DND-41 (cell line): ENCODE data around the gene NEGR1.
A peak's percentile ranks its signal among the peaks of the same experiment; 100 is the strongest.

Experiments used
- ATAC-seq: fragments of 200-7000 bp; cut with Tn5 transposase; 3 replicates; pipeline ENCODE4 v1.9.1; 2021; ENCODE audit warnings: low read depth; ENCODE audit not compliant: insufficient read depth
- DNase-seq: peaks from one replicate; pipeline ENCODE4 v3.0.0-alpha.2; 2020
- H2AFZ ChIP-seq: 2 replicates; pipeline ENCODE4 v1.6.0; 2012; ENCODE audit warnings: low read depth, low read length
- H3K27ac ChIP-seq: 2 replicates; pipeline ENCODE4 v1.5.1; 2012; ENCODE audit warnings: low read length, inconsistent platforms
- H3K27me3 ChIP-seq: fragments of 200-600 bp; sonication (generic); 2 replicates; pipeline ENCODE4 v1.6.0; 2012; ENCODE audit warnings: low read length, mild to moderate bottlenecking, inconsistent platforms; ENCODE audit not compliant: insufficient read depth, poor library complexity
- H3K36me3 ChIP-seq: 2 replicates; pipeline ENCODE4 v1.5.1; 2012; ENCODE audit warnings: low read length, inconsistent platforms; ENCODE audit not compliant: insufficient read depth
- H3K4me1 ChIP-seq: 2 replicates; pipeline ENCODE4 v1.5.1; 2012; ENCODE audit warnings: mild to moderate bottlenecking, low read length; ENCODE audit not compliant: insufficient read depth
- H3K4me2 ChIP-seq: 2 replicates; pipeline ENCODE4 v1.6.0; 2012; ENCODE audit warnings: mild to moderate bottlenecking, moderate library complexity, low read length, inconsistent platforms; ENCODE audit not compliant: insufficient read depth
- H3K4me3 ChIP-seq, 2 experiments: fragments of 200-600 bp in 1 of 2; shearing (Covaris generic) in 1 of 2; 2 replicates each; pipeline ENCODE4 v1.5.1; 2012 to 2016; ENCODE audit warnings: inconsistent platforms in 2 of 2, low read length in 2 of 2, mild to moderate bottlenecking in 2 of 2, low read depth in 1 of 2, moderate library complexity in 1 of 2
- H3K79me2 ChIP-seq: 2 replicates; pipeline ENCODE4 v1.6.0; 2012; ENCODE audit warnings: low read length, inconsistent platforms; ENCODE audit not compliant: insufficient read depth
- H3K9ac ChIP-seq: 2 replicates; pipeline ENCODE4 v1.6.0; 2012; ENCODE audit warnings: low read depth, mild to moderate bottlenecking, inconsistent platforms, low read length, moderate library complexity
- H3K9me3 ChIP-seq: 2 replicates; pipeline ENCODE4 v1.5.1; 2012; ENCODE audit warnings: low read length, moderate library complexity, mild to moderate bottlenecking, inconsistent platforms; ENCODE audit not compliant: insufficient read depth, severe bottlenecking
- H4K20me1 ChIP-seq: 2 replicates; pipeline ENCODE4 v1.6.0; 2012; ENCODE audit warnings: low read length; ENCODE audit not compliant: insufficient read depth
- EZH2 ChIP-seq: IDR thresholded peaks from 3 replicates; pipeline ENCODE4 v1.6.1; 2012; ENCODE audit warnings: borderline replicate concordance, low read depth, mild to moderate bottlenecking, moderate library complexity, low read length, inconsistent platforms; ENCODE audit not compliant: severe bottlenecking
- TF ChIP-seq, protein P1 (sequence below): IDR thresholded peaks from 2 replicates; pipeline ENCODE4 v1.5.1; 2012; ENCODE audit warnings: borderline replicate concordance, low read length, moderate library complexity, mild to moderate bottlenecking; ENCODE audit not compliant: poor library complexity, severe bottlenecking; ENCODE audit errors: extremely low read depth

Gene NEGR1

DNA sequence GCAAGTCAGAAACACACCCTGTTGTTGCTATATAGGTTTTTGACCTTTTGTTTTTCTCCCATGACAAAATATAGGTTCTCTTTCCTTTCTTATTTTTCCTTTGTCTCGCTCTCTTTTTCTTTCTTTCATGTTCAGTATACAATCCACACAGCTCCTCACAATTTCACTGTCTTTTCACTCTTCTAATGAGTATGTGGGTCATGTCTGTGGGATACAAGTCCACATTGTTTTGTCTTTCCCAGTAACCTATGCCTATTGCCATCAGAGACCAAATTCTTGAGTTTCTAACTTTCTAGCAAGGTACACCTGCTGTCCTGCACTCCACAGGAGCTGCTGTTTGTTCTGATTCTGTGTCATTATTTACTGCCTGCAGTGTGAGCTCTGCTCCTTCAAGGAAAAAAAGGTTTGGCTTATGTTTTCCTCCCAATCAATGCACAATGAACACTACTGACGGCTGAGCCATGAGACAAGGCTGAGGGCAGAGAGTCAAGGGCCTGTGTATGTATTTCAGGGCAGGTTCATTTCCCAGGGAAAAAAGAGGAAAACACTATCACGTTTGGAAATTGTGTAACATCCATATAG lies 453.8 kb downstream of the NEGR1 start:
- Histone ChIP-seq H3K9ac (no peak overlapping the region), H4K20me1 (no peaks in the 10 kb centered on the region), H3K4me3 (no peak overlapping the region), H3K27ac (no peak overlapping the region), H3K27me3 (no peaks in the 10 kb centered on the region), H3K9me3 (no peaks in the 10 kb centered on the region), H3K4me1 (0 out of 2 replicates have a peak, but pooled peaks cover 2% of the 10 kb centered on the region), H3K36me3 (no peaks in the 10 kb centered on the region), H3K4me2 (no peak overlapping the region), H2AFZ (peak overlapping the region; percentile 44; the same call in 1 of the 2 replicates), H3K79me2 (no peaks in the 10 kb centered on the region)
- TF ChIP-seq EZH2 = no peak
- TF ChIP-seq, protein P1, sequence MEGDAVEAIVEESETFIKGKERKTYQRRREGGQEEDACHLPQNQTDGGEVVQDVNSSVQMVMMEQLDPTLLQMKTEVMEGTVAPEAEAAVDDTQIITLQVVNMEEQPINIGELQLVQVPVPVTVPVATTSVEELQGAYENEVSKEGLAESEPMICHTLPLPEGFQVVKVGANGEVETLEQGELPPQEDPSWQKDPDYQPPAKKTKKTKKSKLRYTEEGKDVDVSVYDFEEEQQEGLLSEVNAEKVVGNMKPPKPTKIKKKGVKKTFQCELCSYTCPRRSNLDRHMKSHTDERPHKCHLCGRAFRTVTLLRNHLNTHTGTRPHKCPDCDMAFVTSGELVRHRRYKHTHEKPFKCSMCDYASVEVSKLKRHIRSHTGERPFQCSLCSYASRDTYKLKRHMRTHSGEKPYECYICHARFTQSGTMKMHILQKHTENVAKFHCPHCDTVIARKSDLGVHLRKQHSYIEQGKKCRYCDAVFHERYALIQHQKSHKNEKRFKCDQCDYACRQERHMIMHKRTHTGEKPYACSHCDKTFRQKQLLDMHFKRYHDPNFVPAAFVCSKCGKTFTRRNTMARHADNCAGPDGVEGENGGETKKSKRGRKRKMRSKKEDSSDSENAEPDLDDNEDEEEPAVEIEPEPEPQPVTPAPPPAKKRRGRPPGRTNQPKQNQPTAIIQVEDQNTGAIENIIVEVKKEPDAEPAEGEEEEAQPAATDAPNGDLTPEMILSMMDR = no peak
- DNase-seq (no peak), ATAC-seq (no peak)

DNA sequence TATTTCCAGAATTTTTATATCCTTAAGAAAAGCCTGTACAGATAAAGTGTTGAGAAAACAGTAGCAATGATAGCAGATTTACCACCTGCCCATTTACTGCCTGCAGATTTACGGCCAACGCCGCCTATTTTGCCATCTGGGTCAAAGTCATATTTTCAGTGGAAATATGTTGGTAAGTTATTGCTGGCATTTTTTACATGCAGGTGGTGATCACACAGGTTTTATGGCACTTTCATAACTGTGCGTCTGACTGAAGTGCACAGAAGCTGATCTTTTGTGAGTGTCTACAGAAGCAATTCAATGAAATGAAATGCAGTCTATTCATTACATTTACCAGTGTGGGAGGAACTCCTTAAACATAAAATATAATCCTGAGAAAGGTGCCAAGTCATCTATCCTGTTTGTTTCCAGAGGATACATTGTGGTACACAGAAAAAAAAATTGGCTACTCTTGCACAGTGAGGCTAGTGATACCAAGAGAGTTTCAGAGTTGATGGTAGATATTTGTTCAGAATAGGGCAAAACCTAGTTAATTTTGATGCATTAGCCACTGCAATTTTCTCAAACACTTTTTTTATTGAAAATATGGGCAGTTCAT lies 458.5 kb downstream of the NEGR1 start:
- no peak overlapping the region for H3K27ac ChIP-seq
- no peaks in the 10 kb centered on the region for H3K27me3 ChIP-seq
- no peaks in the 10 kb centered on the region for H4K20me1 ChIP-seq
- H3K36me3 ChIP-seq = no peaks in the 10 kb centered on the region
- H3K4me2 ChIP-seq = no peak overlapping the region
- TF ChIP-seq, protein P1 = no peak
- no peak for TF ChIP-seq EZH2
- H3K9me3 ChIP-seq = no peaks in the 10 kb centered on the region
- H3K79me2 ChIP-seq = no peaks in the 10 kb centered on the region
- no peak overlapping the region for H3K4me3 ChIP-seq
- H3K9ac ChIP-seq = no peak overlapping the region
- DNase-seq (no peak), ATAC-seq (no peak)
- H2AFZ ChIP-seq = no peak overlapping the region
- no peaks in the 10 kb centered on the region for H3K4me1 ChIP-seq

DNA sequence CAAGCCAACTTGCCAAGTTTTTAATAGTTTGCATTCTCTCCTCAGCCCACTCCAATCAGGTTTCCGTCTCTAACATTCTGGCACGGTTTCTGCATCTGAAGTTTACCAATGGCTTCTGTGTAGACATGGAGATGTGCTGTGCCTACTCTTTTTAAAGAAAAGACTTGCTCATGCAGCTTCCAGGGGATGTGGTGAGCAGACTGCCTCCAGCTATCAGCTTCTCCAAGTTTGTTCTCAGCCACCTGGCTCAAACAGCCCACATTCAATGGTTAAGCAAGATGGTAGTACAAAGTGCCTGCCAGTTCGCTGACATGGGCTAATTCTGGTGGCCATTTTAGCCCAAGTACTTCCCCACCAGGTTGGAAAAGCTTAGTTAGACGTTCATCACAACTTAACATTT lies 465.3 kb downstream of the NEGR1 start:
- Histone ChIP-seq H3K79me2 (no peaks in the 10 kb centered on the region), H3K27me3 (no peaks in the 10 kb centered on the region), H3K36me3 (no peaks in the 10 kb centered on the region), H3K9ac (no peak overlapping the region), H3K4me2 (no peak overlapping the region), H3K4me1 (peaks cover 15% of the 10 kb centered on the region), H3K27ac (no peak overlapping the region), H2AFZ (no peak overlapping the region), H3K4me3 (no peak overlapping the region), H3K9me3 (no peaks in the 10 kb centered on the region), H4K20me1 (no peaks in the 10 kb centered on the region)
- peak; percentile 18 for DNase-seq
- peak; percentile 70 for ATAC-seq
- TF ChIP-seq, protein P1 = no peak
- no peak for TF ChIP-seq EZH2
